ENCODE data around the gene TMTC1.

TMTC1 gene

GRCh38 chr12:29780084-29780483, 3.7 kb downstream of the TMTC1 start:
- no peak for DNase-seq (ENCODE audit: low read depth in 2 of 2)

DNA sequence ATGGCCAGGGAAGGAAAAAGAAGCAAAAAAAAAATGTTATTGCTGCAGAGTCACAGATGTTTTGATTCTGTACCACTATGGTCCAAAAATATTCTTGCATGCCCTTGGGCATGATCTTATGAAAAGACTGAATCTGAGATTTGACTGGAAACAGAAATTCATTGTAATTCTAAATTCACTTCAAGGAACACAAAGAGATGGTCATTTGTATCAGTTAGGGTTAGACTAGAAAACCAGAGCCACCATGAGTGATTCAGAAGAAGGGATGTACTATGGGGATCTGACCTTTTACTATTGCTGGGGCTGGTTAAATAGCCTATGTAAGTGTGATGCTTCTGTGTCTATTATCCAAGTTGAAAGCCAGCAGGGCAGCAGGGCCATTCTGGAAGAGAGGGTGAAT, 5.2 kb downstream of the TMTC1 start:
- no peak for DNase-seq (ENCODE audit: low read depth in 2 of 2)

GRCh38 chr12:29773076-29773475, 10.7 kb downstream of the TMTC1 start:
- no peak for DNase-seq (ENCODE audit: low read depth in 2 of 2)

DNA sequence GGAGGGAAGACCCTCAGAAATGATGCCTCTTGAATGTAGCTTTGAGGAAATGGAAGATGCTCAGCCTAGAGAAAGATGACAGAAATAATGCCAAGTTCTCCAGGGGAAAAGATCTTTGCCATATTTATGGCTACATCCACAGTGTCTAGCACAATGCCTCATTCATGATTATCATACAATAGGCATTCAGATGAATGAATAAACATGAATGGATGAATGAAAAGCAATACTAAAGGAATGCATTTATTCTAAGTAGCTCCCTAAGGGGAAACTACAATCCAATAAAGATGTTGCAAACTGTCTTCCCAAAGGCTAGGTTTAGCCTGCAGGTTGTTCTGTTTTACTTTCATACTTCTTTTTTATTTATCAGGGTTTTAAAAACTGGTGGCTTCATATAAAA, 12.0 kb downstream of the TMTC1 start:
- DNase-seq (ENCODE audit: low read depth in 2 of 2), result no peak

DNA sequence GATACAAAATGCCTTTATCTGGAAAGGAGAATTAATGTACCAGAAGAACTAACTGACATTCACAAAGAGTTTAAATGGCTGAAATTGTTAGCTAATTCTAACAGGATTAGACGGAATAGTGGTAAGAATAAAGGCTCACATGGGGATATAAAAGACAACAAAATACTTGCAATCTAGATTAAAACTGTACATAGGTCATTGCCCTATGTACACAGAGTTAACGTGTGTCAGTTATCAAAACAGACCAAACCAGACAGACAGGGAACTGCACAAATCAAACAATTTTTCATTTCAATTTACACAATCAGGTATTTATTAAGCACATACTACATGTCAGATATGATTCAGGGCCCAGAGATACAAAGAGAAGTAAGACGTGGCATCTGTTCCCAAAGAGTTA, 12.6 kb downstream of the TMTC1 start:
- DNase-seq (ENCODE audit: low read depth in 2 of 2), result no peak

DNA sequence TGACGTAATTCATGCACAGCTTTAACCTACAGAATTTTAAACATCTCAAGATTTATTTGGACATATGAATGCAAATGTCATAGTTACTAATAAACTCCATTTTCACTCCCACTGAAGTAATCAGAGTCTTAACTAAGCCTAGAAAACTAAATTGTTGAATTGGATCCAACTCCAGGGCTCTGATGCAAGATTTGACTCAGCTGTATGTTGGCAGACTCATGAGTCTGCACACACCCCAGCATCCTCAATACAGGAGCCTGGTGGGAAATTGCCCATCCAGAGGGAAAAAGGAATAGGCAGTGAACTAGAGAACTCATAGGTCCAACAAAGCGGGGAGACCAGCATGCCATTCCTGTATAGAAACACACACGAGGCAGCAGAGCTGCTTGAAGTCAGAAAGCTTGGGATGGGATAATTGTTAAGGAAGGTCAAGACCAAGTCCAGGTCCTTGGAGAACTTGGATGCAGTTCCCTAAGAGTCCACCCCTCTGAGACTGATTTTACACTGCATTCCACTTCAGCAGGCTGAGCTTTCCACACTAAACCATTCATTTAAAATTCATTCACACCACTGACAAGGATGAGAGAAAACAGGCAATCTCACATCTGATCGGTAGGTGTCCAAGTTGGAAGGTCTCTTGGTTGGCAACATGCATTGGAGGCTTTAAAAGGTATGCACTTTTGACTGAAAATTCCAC, 14.4 kb downstream of the TMTC1 start:
- no peak for DNase-seq (ENCODE audit: low read depth in 2 of 2)

DNA sequence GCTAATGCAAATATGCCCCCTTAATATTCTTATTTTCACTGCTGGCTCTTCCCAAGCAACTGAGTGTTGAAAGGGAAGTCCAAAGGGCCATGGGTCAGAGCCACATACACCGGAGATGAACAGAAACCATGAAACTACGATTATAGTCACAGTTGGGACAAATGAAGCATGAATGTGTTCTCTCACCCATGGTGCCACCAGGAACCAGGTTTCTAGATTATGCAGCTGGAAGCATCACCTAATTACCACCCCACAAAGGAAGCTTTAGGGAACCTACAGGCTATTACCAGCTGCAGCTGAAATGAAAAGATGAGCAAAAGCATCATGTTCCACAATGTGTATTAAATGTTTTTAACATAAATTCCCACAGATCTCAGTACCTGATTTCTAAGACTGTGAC, 15.4 kb downstream of the TMTC1 start:
- no peak for DNase-seq (ENCODE audit: low read depth in 2 of 2)

DNA sequence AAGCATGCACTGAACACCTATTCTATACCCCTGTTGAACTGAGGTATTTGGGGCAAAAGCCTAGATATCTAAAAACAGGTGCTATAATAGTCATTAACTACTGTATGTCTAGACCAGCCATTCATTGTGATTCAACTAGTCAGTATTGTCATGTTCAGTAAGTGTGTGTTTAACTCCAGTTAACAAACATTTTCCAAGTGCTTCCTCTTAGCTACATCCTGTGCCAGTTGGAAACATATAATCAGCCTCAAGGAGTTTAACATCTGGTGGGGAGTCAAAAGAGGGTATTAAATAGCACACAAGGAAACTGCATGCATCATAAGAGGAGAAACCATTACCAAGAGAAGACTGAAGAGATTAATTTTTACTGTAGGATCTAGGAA, 20.4 kb downstream of the TMTC1 start:
- no peak for DNase-seq (ENCODE audit: low read depth in 2 of 2)

DNA sequence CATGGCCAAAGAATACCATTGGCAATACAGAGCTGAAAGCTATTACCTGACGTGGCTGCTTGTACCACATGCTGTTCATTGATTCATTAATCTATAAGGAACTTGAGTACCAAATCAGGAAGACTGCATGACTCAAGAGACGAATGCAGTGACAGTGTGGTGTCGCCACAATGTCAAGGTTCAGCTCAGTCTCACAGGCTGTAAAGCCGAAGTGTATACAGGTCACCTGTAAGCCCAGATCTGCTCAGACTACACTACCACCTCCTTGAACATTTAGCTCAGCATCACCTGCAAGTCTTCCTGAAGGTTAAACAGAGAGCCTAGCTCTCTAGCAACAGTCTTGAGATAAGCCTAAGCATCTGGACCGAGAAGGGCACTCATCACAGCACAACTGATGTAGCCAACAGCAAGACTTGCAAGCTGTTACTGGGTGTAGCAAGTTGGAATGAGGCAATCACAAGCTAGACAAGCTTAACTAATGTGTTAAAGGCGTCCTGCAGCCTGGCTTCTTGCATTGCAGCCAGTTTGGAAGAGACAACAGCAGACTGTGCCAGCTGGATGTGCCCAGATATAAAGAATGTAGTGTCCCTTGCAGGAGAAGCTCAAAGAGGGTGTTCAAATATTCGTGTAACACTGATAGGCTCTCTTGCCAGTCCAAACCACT, 21.0 kb downstream of the TMTC1 start:
- DNase-seq (ENCODE audit: low read depth in 2 of 2), result no peak

DNA sequence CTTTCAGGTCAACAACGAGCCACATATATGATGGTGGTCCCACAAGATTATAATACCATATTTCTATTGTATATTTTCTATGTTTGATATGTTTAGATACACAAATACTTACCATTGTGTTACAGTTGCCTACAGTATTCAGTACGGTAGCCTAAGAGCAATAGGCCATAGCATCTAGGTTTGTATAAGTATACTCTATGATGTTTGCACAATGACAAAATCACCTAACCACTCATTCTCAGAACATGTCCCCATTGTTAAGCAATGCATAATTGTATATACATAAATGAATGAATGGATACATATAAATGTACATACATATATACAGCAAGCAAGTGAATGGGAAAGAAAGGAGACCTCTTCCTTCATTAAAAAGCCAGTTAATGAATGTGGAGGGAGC, 23.8 kb downstream of the TMTC1 start:
- no peak for DNase-seq (ENCODE audit: low read depth in 2 of 2)

GRCh38 chr12:29756741-29757390, 26.9 kb downstream of the TMTC1 start:
- no peak for DNase-seq (ENCODE audit: low read depth in 2 of 2)

GRCh38 chr12:29754235-29755189, 29.2 kb downstream of the TMTC1 start:
- no peak for DNase-seq (ENCODE audit: low read depth in 2 of 2)

DNA sequence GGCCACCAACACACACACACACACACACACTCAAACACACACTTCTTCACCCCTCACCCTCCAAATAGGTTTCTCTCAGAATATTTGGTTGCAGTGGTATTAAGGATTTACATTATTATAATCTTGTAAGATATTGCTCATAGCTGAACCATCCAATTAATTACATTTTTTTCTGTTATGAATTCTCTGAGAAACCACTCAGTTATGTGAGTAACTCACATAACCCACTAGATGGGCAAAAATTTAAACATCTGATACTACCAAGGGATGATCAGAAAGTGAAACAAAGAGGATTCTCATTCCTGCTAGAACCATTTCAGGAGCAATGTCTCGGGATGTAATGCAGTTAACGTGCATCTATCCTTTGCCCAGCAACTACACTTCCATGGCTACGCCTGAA, 31.6 kb downstream of the TMTC1 start:
- no peak for DNase-seq (ENCODE audit: low read depth in 2 of 2)

- no peak for DNase-seq (ENCODE audit: low read depth in 2 of 2)
These were observed 32.1 kb downstream of the TMTC1 start for GRCh38 chr12:29751676-29752075.

DNA sequence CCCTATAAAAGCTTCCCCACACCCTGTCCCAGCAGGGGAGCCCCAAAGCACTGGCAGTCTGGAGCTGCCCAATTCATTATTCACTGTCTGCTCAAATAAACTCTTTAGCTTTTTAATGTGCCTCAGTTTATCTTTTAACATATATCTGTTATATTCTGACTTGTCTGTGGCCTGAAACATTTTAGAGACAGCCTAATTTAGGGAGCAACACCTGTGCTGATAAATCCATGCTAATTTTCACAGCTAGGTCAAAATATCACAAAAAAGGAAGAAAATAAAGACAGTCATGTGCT, 32.9 kb downstream of the TMTC1 start:
- no peak for DNase-seq (ENCODE audit: low read depth in 2 of 2)

GRCh38 chr12:29750131-29750927, 33.4 kb downstream of the TMTC1 start:
- no peak for DNase-seq (ENCODE audit: low read depth in 2 of 2)

- no peak for DNase-seq (ENCODE audit: low read depth in 2 of 2)
These were observed 39.4 kb downstream of the TMTC1 start for GRCh38 chr12:29744365-29744764.

GRCh38 chr12:29743801-29744200, 39.9 kb downstream of the TMTC1 start:
- DNase-seq (ENCODE audit: low read depth in 2 of 2), result no peak

DNA sequence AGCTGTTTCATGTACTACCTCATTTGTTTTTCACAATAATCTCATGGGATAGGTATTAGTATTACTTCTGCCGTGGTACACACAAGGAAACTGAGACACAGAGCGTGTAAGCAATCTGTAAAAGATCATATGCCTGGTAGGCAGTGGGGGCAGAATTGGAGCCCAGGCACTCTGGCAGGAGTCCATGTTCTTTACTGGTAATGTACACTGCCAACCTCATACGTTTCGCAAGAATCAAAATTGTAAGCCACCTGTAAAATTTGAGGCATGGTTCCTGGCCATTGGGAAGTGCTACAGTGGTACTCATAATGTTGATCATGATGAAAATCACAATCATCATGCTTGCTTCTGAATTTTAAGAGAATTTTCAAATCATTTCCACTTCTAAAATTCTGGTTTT, 40.7 kb downstream of the TMTC1 start:
- DNase-seq (ENCODE audit: low read depth in 2 of 2), result no peak

- no peak for DNase-seq (ENCODE audit: low read depth in 2 of 2)
These were observed 41.1 kb downstream of the TMTC1 start for GRCh38 chr12:29742646-29743045.

All from stimulated activated CD8-positive, alpha-beta memory T cell treated with anti-CD3 and anti-CD28 coated beads, Interleukin-15, amount 100 ng/mL, for 4 hours (primary cell).